Activated T-cell treated with anti-CD3 and anti-CD28 coated beads for 4 hours (primary cell): ENCODE measurements around the gene MYBBP1A.
A peak's percentile ranks its signal among the peaks of the same experiment; 100 is the strongest.

Experiments used
- DNase-seq: peaks from one replicate; pipeline ENCODE4 v3.0.0-alpha.2; 2020

MYBBP1A gene

GRCh38 chr17:4499431-4500190 is 55.6 kb downstream of the MYBBP1A start:
- DNase-seq = no peak

DNA sequence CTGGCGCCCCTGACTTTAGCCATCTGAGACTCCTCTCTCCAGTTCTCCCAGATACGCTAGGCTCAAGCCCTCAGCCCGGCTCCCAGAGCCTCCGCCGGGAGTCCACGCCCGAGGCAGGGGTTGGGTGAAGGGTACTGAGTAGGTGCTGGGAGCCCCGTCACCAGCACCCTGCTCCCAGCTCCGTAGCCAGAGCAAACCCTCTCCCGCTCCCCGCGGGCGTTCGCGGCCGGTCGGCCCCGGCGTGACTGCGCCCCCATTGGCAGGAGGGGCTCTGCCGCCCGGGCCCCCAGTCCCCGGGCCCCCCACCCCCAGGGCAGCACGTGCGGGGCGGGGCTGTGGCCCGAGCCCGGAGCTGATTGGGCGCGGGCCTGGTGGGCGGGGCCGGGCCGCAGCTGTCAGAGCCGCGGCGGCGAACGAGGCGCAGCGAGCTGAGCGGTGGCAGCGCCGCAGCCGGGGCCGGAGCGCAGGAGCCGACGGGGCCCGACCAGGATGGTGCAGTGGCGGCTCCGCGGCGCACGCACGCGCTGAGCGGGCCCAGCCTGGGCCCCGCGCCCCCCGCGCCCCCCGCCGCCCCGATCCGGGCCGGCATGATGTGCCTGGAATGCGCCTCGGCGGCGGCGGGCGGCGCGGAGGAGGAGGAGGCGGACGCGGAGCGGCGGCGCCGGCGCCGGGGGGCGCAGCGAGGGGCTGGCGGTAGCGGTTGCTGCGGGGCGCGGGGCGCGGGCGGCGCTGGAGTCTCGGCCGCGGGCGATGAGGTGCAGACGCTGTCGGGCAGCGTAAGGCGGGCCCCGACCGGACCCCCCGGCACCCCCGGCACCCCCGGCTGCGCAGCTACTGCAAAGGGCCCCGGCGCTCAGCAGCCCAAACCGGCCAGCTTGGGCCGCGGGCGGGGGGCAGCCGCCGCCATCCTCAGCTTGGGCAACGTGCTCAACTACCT is 56.5 kb downstream of the MYBBP1A start, which contains the start of gene SPNS2:
SPNS2 (plus strand) TSS at position 421 of the 937 bp plus-strand sequence; CDS start at position 588, 167 bp downstream.
- DNase-seq = peak; percentile 40

DNA sequence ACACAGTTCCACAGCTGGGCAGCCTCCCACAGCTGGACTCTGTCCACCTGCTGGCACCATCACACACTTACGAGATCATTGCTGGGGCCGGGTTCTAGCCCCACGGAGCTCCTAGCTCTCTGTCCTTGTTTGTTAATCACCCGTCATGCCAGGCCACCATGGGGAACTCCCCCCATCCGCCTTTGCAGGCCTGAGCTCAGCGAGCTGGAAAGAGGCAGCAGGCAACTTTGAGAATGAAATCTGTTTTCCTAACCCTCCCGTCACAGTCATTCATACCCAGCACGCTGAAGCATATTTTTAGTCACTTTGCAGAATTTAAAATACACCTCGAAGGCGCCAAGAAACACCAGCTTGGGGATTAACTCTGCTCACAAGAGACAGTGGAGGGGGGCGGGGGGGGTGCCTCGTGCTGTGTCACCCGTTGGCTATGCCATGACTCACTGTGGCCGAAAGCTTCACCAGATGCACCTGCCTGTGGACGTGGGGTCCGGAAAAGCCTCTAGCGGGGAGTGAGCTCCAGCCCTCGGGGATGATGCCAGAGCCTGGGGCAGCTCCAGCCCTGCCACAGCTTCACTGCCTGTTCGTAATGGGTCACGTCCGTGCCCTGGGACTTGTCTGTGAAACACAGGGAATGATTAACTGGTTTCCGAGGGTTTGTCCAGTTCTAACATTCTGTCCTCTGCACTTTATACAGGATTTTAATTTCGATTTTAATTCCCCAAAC is 57.9 kb downstream of the MYBBP1A start:
- no peak for DNase-seq

- no peak for DNase-seq
These were observed 62.2 kb downstream of the MYBBP1A start for GRCh38 chr17:4492721-4493561.

DNA sequence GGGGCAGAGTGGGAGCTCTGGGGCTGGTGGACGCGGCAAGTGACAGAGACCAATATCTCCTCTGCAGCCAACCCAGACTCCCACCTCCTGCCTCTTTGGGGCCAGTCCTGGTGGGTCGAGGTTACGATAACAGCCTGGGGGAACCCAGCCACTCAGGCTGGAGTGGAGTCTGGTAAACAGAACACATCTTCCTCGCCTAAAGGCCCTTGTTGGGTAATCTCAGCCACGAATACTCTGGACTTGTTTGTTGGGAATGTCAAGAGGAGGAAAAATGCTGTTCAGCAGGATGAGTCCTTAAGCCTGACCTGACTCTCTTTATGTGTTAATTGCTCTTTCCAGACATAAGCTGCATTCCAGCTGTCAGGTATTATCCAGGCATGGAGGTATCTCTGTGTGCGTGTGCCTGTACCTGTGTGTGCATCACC is 64.5 kb downstream of the MYBBP1A start:
- no peak for DNase-seq

DNA sequence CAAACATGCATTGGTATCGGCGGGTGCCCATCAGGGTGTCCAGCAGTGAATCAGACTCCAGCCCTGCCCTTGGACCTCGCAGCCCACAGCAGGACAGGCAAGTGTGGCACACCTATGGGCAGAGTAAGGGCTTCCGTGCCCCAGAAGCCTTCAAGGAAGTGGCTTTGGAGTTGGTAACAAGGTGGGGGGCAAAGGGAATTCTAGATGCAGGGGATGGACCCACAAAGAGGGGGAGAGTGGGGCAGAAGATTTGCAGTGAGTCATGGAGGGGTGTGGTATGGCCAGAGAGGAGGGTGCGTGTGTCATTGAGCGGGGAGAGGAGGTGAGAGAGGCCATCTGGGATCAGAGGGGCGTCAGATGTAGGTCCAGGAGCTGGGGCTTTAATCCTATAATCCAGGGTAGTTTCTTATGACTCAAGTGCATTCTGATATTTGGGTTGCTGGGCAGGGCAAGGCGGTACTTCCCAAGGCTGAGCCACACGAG is 65.0 kb downstream of the MYBBP1A start:
- DNase-seq = no peak

DNA sequence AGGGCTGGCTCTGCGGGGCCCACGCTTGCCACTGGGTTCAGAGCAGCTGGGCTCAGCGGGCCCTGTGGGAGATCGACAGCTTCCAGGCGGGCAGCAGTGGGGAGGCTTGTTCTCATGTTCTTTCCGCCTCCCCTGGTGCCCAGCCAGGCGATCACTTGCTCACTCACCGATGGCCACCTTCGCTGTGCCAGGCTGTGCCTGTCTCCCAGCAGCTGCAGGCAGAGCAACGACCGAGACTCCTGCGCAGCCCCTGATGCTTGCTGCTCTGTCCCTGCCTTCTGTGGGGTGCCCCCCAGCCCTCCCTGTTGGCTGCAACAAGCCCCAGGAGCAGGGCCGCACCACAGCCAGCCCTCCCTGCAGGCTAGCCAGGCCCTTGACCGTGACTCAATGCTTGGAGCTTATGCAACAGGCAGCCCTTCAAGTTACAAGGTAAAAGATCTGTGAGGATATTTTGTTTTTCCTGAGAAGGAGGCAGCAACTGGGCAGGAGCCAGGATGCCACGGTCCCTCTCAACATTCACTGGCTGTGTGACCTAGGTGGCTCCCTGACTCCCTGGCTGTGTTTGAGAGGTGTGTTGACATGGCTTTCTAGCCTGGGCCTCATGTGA is 66.1 kb downstream of the MYBBP1A start:
- DNase-seq = no peak
